OCI-LY7 (cell line): ENCODE measurements around the gene SGTA. TPM values are rescaled to one million over a fixed set of nuclear protein-coding genes. Genes with fewer than 3 reads are reported as not detected.

Source experiments
- BruUV-seq: library from RNA; stranded (reverse); fragments of 400-500 nt; replicated peaks from 2 replicates; lab custom pipeline; 2021; lab: Mats Ljungman, UMichigan
- CTCF ChIA-PET: fragments of 300-600 bp; sonication (Branson Sonifier 250); formaldehyde crosslinking; loops from one replicate; lab custom pipeline; 2022; ENCODE audit warnings: antibody characterized with exemption; ENCODE audit not compliant: unreplicated experiment; lab: Charles Lee
- POLR2A ChIA-PET: fragments of 300-600 bp; sonication (Branson Sonifier 250); formaldehyde crosslinking; loops from one replicate; lab custom pipeline; 2022; ENCODE audit warnings: antibody characterized with exemption; lab: Charles Lee
- DNase-seq: peaks from one replicate; pipeline ENCODE4 v3.0.0-alpha.2; 2015; ENCODE audit warnings: low spot score
- H2AFZ ChIP-seq: fragments of 200-600 bp; sonication (generic), shearing (Covaris generic); 2 replicates; pipeline ENCODE4 v1.6.1; 2014; ENCODE audit warnings: mild to moderate bottlenecking, antibody characterized with exemption, low read length, moderate library complexity
- H3K27ac ChIP-seq: fragments of 200-600 bp; sonication (generic); 2 replicates; pipeline ENCODE4 v1.5.1; 2014; ENCODE audit warnings: mixed run types, low read depth, mild to moderate bottlenecking, moderate library complexity, low read length, inconsistent platforms; ENCODE audit not compliant: poor library complexity, severe bottlenecking
- H3K36me3 ChIP-seq: fragments of 200-600 bp; sonication (generic); 2 replicates; pipeline ENCODE4 v1.6.1; 2014; ENCODE audit warnings: mild to moderate bottlenecking, antibody characterized with exemption, low read length, moderate library complexity, mixed read lengths; ENCODE audit not compliant: insufficient read depth
- H3K4me1 ChIP-seq: fragments of 200-600 bp; sonication (generic); 2 replicates; pipeline ENCODE4 v1.5.1; 2014; ENCODE audit warnings: mild to moderate bottlenecking, low read length; ENCODE audit not compliant: insufficient read depth, poor library complexity, severe bottlenecking
- H3K4me2 ChIP-seq: fragments of 200-600 bp; sonication (generic); 2 replicates; pipeline ENCODE4 v1.6.1; 2014; ENCODE audit warnings: mild to moderate bottlenecking, low read length
- H3K4me3 ChIP-seq: fragments of 200-600 bp; sonication (generic); 2 replicates; pipeline ENCODE4 v1.5.1; 2014; ENCODE audit warnings: mild to moderate bottlenecking, low read depth, low read length; ENCODE audit not compliant: poor library complexity, severe bottlenecking
- H3K79me2 ChIP-seq: fragments of 200-600 bp; sonication (generic); 2 replicates; pipeline ENCODE4 v1.6.1; 2016; ENCODE audit warnings: low read depth, mild to moderate bottlenecking, low read length, moderate library complexity, mixed read lengths; ENCODE audit not compliant: insufficient read depth
- H3K9me2 ChIP-seq: fragments of 200-600 bp; sonication (generic); 2 replicates; pipeline ENCODE4 v1.6.1; 2016; ENCODE audit warnings: mild to moderate bottlenecking, low read length, mixed read lengths; ENCODE audit not compliant: insufficient read depth
- H3K9me3 ChIP-seq: fragments of 200-600 bp; sonication (generic); 2 replicates; pipeline ENCODE4 v1.6.1; 2014; ENCODE audit warnings: mild to moderate bottlenecking, mixed run types, low read length, mixed read lengths
- H4K20me1 ChIP-seq: fragments of 200-600 bp; sonication (generic); 2 replicates; pipeline ENCODE4 v1.6.1; 2014; ENCODE audit warnings: mild to moderate bottlenecking, antibody characterized with exemption, low read length, moderate library complexity, mixed read lengths; ENCODE audit not compliant: insufficient read depth
- CTCF ChIP-seq: fragments of 200-600 bp; sonication (generic); conservative IDR thresholded peaks from 2 replicates; pipeline ENCODE4 v1.5.1; 2014; ENCODE audit warnings: mild to moderate bottlenecking, antibody characterized with exemption, low read length, moderate library complexity, mixed read lengths
- EZH2phosphoT487 ChIP-seq: fragments of 200-600 bp; sonication (generic); IDR thresholded peaks from 2 replicates; pipeline ENCODE4 v1.6.1; 2018; ENCODE audit warnings: low read depth, borderline replicate concordance, mild to moderate bottlenecking, mixed run types, antibody characterized with exemption, low read length, moderate library complexity, mixed read lengths
- intact Hi-C: fragments of 100-400 bp; cut with micrococcal nuclease; formaldehyde crosslinking; loops from one replicate; pipeline ENCODE4 v1.10.0; 2022; ENCODE audit not compliant: unreplicated experiment
- total RNA-seq, 2 experiments: library from RNA; depleted of rRNA in 1 of 2; stranded (reverse); fragments of >200 nt in 1 of 2; shearing (Covaris generic) in 1 of 2; gene quantifications; 2 replicates each; pipeline ENCODE4 v1.2.3, GENCODE V29; 2014 to 2022

SGTA gene
- total RNA-seq, 2 experiments from 2014 or later: 68.2 to 82.4 TPM

GRCh38 chr19:2765376-2765775, 17.7 kb downstream of the SGTA start:
- Histone ChIP-seq H3K36me3 (peaks cover 87% of the 10 kb centered on the region), H3K79me2 (peaks cover 12% of the 10 kb centered on the region; the same call in 1 of the 2 replicates), H3K4me3 (no peak overlapping the region), H3K9me3 (no peaks in the 10 kb centered on the region), H3K4me2 (no peak overlapping the region), H2AFZ (no peak overlapping the region), H3K4me1 (no peaks in the 10 kb centered on the region), H3K9me2 (no peaks in the 10 kb centered on the region), H3K27ac (no peak overlapping the region), H4K20me1 (no peaks in the 10 kb centered on the region)
- DNase-seq: no peak
- TF ChIP-seq EZH2phosphoT487: no peak
- no peak for TF ChIP-seq CTCF
- CTCF ChIA-PET: no interaction called here
- BruUV-seq: no TSS peak
- intact Hi-C loops: no loop called here
- POLR2A ChIA-PET: interaction anchor here (0.6 kb wide), 1 partner anchor 134 kb away, joined by 3 read pairs; no protein-coding TSS in a partner anchor

- Histone ChIP-seq H3K36me3 (peaks cover 84% of the 10 kb centered on the region), H4K20me1 (no peaks in the 10 kb centered on the region), H3K79me2 (peaks cover 8% of the 10 kb centered on the region; the same call in 1 of the 2 replicates), H3K4me2 (no peak overlapping the region), H2AFZ (no peak overlapping the region), H3K4me1 (no peaks in the 10 kb centered on the region), H3K9me3 (no peaks in the 10 kb centered on the region), H3K9me2 (no peaks in the 10 kb centered on the region), H3K4me3 (no peak overlapping the region), H3K27ac (no peak overlapping the region)
- DNase-seq: no peak
- ChIA-PET POLR2A (interaction anchor here (0.6 kb wide), 1 partner anchor 135 kb away, joined by 3 read pairs; no protein-coding TSS in a partner anchor), CTCF (no interaction called here)
- no peak for TF ChIP-seq EZH2phosphoT487
- TF ChIP-seq CTCF: no peak
- intact Hi-C loops: no loop called here
- no TSS peak for BruUV-seq
Observed at GRCh38 chr19:2764945-2765344, 18.1 kb downstream of the SGTA start.

GRCh38 chr19:2763687-2764086, 19.4 kb downstream of the SGTA start:
- Histone ChIP-seq H3K79me2 (no peaks in the 10 kb centered on the region), H3K9me3 (no peaks in the 10 kb centered on the region), H2AFZ (no peak overlapping the region), H3K4me2 (no peak overlapping the region), H3K27ac (no peak overlapping the region), H3K9me2 (no peaks in the 10 kb centered on the region), H3K4me1 (no peaks in the 10 kb centered on the region), H4K20me1 (no peaks in the 10 kb centered on the region), H3K4me3 (no peak overlapping the region), H3K36me3 (peaks cover 88% of the 10 kb centered on the region)
- POLR2A ChIA-PET: no interaction called here
- intact Hi-C loops: no loop called here
- TF ChIP-seq CTCF (no peak), EZH2phosphoT487 (no peak)
- CTCF ChIA-PET: no interaction called here
- DNase-seq: no peak
- BruUV-seq: no TSS peak
